Brain microvascular endothelial cell (primary cell): ENCODE measurements around the gene FGA.
"Not testable (repeated sequence)": the region's sequence is repeated elsewhere in the genome, so short reads cannot be mapped to it uniquely, and the experiment has no call there.

ENCODE experiments used
- DNase-seq: peaks from one replicate; pipeline ENCODE4 v3.0.0-alpha.2; 2020
- H3K27ac ChIP-seq: fragments of 250-450 bp; sonication (Bioruptor Pico); 2 replicates; pipeline ENCODE4 v1.5.1; 2020; ENCODE audit warnings: mild to moderate bottlenecking, moderate library complexity
- H3K27me3 ChIP-seq: fragments of 250-450 bp; sonication (Bioruptor Pico); replicated peaks from 2 replicates; pipeline ENCODE4 v1.5.1; 2020; ENCODE audit warnings: mild to moderate bottlenecking
- H3K36me3 ChIP-seq: fragments of 250-450 bp; sonication (Bioruptor Pico); replicated peaks from 2 replicates; pipeline ENCODE4 v1.5.1; 2020; ENCODE audit warnings: mild to moderate bottlenecking
- H3K4me3 ChIP-seq: 2 replicates; pipeline ENCODE4 v1.5.1; 2011; ENCODE audit warnings: low read depth, mild to moderate bottlenecking, control low read depth, low read length, moderate library complexity
- CTCF ChIP-seq: IDR thresholded peaks from 2 replicates; pipeline ENCODE4 v1.5.1; 2011; ENCODE audit warnings: low read depth, mild to moderate bottlenecking, moderate library complexity, low read length, control low read depth, inconsistent platforms; ENCODE audit errors: missing control alignments
- in situ Hi-C: cut with HindIII; loops from 2 replicates; pipeline ENCODE4 v1.10.0; 2017; ENCODE audit warnings: low sequenced_read_pairs, low pct_ligation_motif_present

Gene FGA

GRCh38 chr4:154597798-154598774 lies 7.5 kb upstream of the FGA start:
- DNase-seq, result no peak
- Histone ChIP-seq H3K27ac (no peak overlapping the region), H3K4me3 (no peak overlapping the region), H3K36me3 (no peaks in the 10 kb centered on the region), H3K27me3 (no peaks in the 10 kb centered on the region)
- in situ Hi-C loops, result no loop called here
- no peak for TF ChIP-seq CTCF

GRCh38 chr4:154597281-154597680 lies 6.7 kb upstream of the FGA start:
- H3K4me3 ChIP-seq, DNase-seq, H3K36me3 ChIP-seq, H3K27ac ChIP-seq, H3K27me3 ChIP-seq, in situ Hi-C loops: not testable (repeated sequence)

- no peak for TF ChIP-seq CTCF
- in situ Hi-C loops, result no loop called here
- no peak overlapping the region for H3K4me3 ChIP-seq
- H3K27ac ChIP-seq, result no peak overlapping the region
- DNase-seq, result no peak
- H3K36me3 ChIP-seq, result no peaks in the 10 kb centered on the region
- H3K27me3 ChIP-seq, result no peaks in the 10 kb centered on the region
These were observed 5.3 kb upstream of the FGA start for GRCh38 chr4:154595807-154596206.

GRCh38 chr4:154594343-154594742 lies 3.8 kb upstream of the FGA start:
- DNase-seq, H3K36me3 ChIP-seq, in situ Hi-C loops: not testable (repeated sequence)

GRCh38 chr4:154593868-154594267 lies 3.3 kb upstream of the FGA start:
- no peak for DNase-seq
- H3K4me3 ChIP-seq, result no peak overlapping the region
- in situ Hi-C loops, result no loop called here
- H3K27me3 ChIP-seq, result no peaks in the 10 kb centered on the region
- H3K27ac ChIP-seq, result no peak overlapping the region
- no peaks in the 10 kb centered on the region for H3K36me3 ChIP-seq
- TF ChIP-seq CTCF, result no peak

More at GRCh38 chr4:154594343-154594742, 3.8 kb upstream of the FGA start:
- H3K27me3 ChIP-seq, H3K27ac ChIP-seq, H3K4me3 ChIP-seq: not testable (repeated sequence)

- DNase-seq, result no peak
- Histone ChIP-seq H3K36me3 (no peaks in the 10 kb centered on the region), H3K27me3 (no peaks in the 10 kb centered on the region), H3K4me3 (no peak overlapping the region), H3K27ac (no peak overlapping the region)
- no peak for TF ChIP-seq CTCF
- in situ Hi-C loops, result no loop called here
These were observed 1.3 kb upstream of the FGA start for GRCh38 chr4:154591890-154592289.
